HCT116 (cell line): ENCODE measurements around the gene WDFY2. TPM values are rescaled to one million over a fixed set of nuclear protein-coding genes. Genes with fewer than 3 reads are reported as not detected.

ENCODE experiments used
- ATAC-seq: fragments of 200-7000 bp; cut with Tn5 transposase; 2 replicates; pipeline ENCODE4 v1.9.1; 2020; ENCODE audit warnings: mild to moderate bottlenecking, moderate library complexity
- BruUV-seq: library from RNA; stranded (reverse); fragments of 400-500 nt; replicated peaks from 2 replicates; lab custom pipeline; 2021; lab: Mats Ljungman, UMichigan
- CTCF ChIA-PET: fragments of 300-600 bp; sonication (Branson Sonifier 250); formaldehyde crosslinking; loops from one replicate; lab custom pipeline; 2021; ENCODE audit warnings: antibody characterized with exemption; lab: Charles Lee
- POLR2A ChIA-PET: fragments of 300-600, 350-600 bp; sonication (Branson Sonifier 250); formaldehyde crosslinking; loops from one replicate; lab custom pipeline; 2021; ENCODE audit warnings: antibody characterized with exemption; lab: Charles Lee
- RAD21 ChIA-PET, 2 experiments: fragments of 300-600 bp; sonication (Branson Sonifier 250); formaldehyde crosslinking; loops; one replicate each; lab custom pipeline; 2023; ENCODE audit warnings: low total read pairs in 2 of 2; ENCODE audit not compliant: uncharacterized antibody in 2 of 2, unreplicated experiment in 2 of 2, low non-redundant PET in 1 of 2; lab: Charles Lee
- DNase-seq: peaks from one replicate; pipeline ENCODE4 v3.0.0-alpha.2; 2010; ENCODE audit warnings: low read depth, low spot score
- H2AFZ ChIP-seq: fragments of 200-600 bp; shearing (Covaris generic), sonication (generic); 2 replicates; pipeline ENCODE4 v1.6.1; 2017; ENCODE audit warnings: low read depth, mixed run types, mixed read lengths, antibody characterized with exemption, low read length; ENCODE audit not compliant: poor library complexity, severe bottlenecking
- H3K27ac ChIP-seq: 2 replicates; pipeline ENCODE4 v1.5.1; 2012; ENCODE audit warnings: low read depth, low read length
- H3K27me3 ChIP-seq: fragments of 200-600 bp; sonication (generic); 2 replicates; pipeline ENCODE4 v1.6.1; 2016; ENCODE audit warnings: mixed run types, low read length, mixed read lengths; ENCODE audit not compliant: insufficient read depth
- H3K36me3 ChIP-seq, 2 experiments: fragments of 200-500 bp in 1 of 2; fragments of 200-600 bp in 1 of 2; sonication (Bioruptor generic) in 1 of 2; sonication (generic) in 1 of 2; 2 replicates each; pipeline versions ENCODE4 v1.5.1 to v1.6.1; 2014 to 2016; ENCODE audit warnings: low read length in 2 of 2, inconsistent platforms in 1 of 2, mixed read lengths in 1 of 2, mixed run types in 1 of 2; ENCODE audit not compliant: insufficient read depth in 2 of 2, control insufficient read depth in 1 of 2
- H3K4me1 ChIP-seq, 2 experiments: fragments of 200-600 bp in 1 of 2; sonication (generic) in 1 of 2; 2 replicates each; pipeline versions ENCODE4 v1.5.1 to v1.6.1; 2012 to 2017; ENCODE audit warnings: low read length in 2 of 2, inconsistent platforms in 1 of 2, mild to moderate bottlenecking in 1 of 2, mixed read lengths in 1 of 2, mixed run types in 1 of 2, moderate library complexity in 1 of 2; ENCODE audit not compliant: insufficient read depth in 2 of 2, control insufficient read depth in 1 of 2
- H3K4me2 ChIP-seq: fragments of 200-600 bp; sonication (generic); 2 replicates; pipeline ENCODE4 v1.6.1; 2017; ENCODE audit warnings: mixed run types, low read length, mixed read lengths
- H3K4me3 ChIP-seq, 2 experiments: fragments of 200-600 bp in 1 of 2; sonication (generic) in 1 of 2; replicated peaks in 1 of 2; 2 replicates each; pipeline ENCODE4 v1.5.1; 2011 to 2016; ENCODE audit warnings: low read length in 2 of 2, control low read depth in 1 of 2, low read depth in 1 of 2, mild to moderate bottlenecking in 1 of 2, mixed read lengths in 1 of 2, mixed run types in 1 of 2
- H3K79me2 ChIP-seq: fragments of 200-600 bp; sonication (generic); 2 replicates; pipeline ENCODE4 v1.6.1; 2017; ENCODE audit warnings: mild to moderate bottlenecking, mixed run types, low read length, moderate library complexity, mixed read lengths; ENCODE audit not compliant: insufficient read depth
- H3K9ac ChIP-seq: fragments of 200-600 bp; sonication (generic); 2 replicates; pipeline ENCODE4 v1.6.1; 2016; ENCODE audit warnings: low read length, mixed read lengths
- H3K9me2 ChIP-seq: fragments of 200-600 bp; sonication (generic), shearing (Covaris generic); 2 replicates; pipeline ENCODE4 v1.6.1; 2017; ENCODE audit warnings: mixed run types, mild to moderate bottlenecking, moderate library complexity; ENCODE audit not compliant: insufficient read depth
- H3K9me3 ChIP-seq, 2 experiments: fragments of 200-500 bp in 1 of 2; fragments of 200-600 bp in 1 of 2; sonication (Bioruptor generic) in 1 of 2; sonication (generic) in 1 of 2; 2 replicates each; pipeline ENCODE4 v1.6.1; 2014 to 2017; ENCODE audit warnings: low read length in 2 of 2, mixed read lengths in 2 of 2, inconsistent platforms in 1 of 2, low read depth in 1 of 2, mild to moderate bottlenecking in 1 of 2, mixed run types in 1 of 2, moderate library complexity in 1 of 2; ENCODE audit not compliant: control insufficient read depth in 1 of 2, insufficient read depth in 1 of 2
- H4K20me1 ChIP-seq: fragments of 200-600 bp; sonication (generic), shearing (Covaris generic); 2 replicates; pipeline ENCODE4 v1.6.1; 2017; ENCODE audit warnings: mixed run types, mild to moderate bottlenecking, moderate library complexity; ENCODE audit not compliant: insufficient read depth
- EGR1 ChIP-seq: IDR thresholded peaks from 2 replicates; pipeline ENCODE4 v1.6.1; 2012; ENCODE audit warnings: low read depth
- FOSL1 ChIP-seq: IDR thresholded peaks from 2 replicates; pipeline ENCODE4 v1.6.1; 2012; ENCODE audit warnings: low read depth
- JUND ChIP-seq: IDR thresholded peaks from 2 replicates; pipeline ENCODE4 v1.6.1; 2012
- POLR2AphosphoS5 ChIP-seq: IDR thresholded peaks from 2 replicates; pipeline ENCODE4 v1.6.1; 2011; ENCODE audit warnings: mild to moderate bottlenecking, low read depth, low read length, moderate library complexity
- RAD21 ChIP-seq: IDR thresholded peaks from 2 replicates; pipeline ENCODE4 v1.6.1; 2012; ENCODE audit warnings: low read depth, mild to moderate bottlenecking
- REST ChIP-seq: IDR thresholded peaks from 2 replicates; pipeline ENCODE4 v1.6.1; 2012; ENCODE audit warnings: low read depth
- TCF7L2 ChIP-seq: IDR thresholded peaks from 2 replicates; pipeline ENCODE4 v1.7.0; 2011; ENCODE audit warnings: borderline replicate concordance, inconsistent platforms; ENCODE audit not compliant: insufficient read depth, insufficient read length; ENCODE audit errors: extremely low read depth
- ZNF274 ChIP-seq: fragments of 200-500 bp; sonication (Bioruptor generic); IDR thresholded peaks from 2 replicates; pipeline ENCODE4 v1.6.1; 2014; ENCODE audit warnings: mild to moderate bottlenecking, low read depth, low read length, inconsistent platforms
- intact Hi-C: fragments of 100-400 bp; cut with micrococcal nuclease; formaldehyde crosslinking; loops from 2 replicates; pipeline ENCODE4 v1.10.0; 2022
- total RNA-seq: library from RNA; stranded (reverse); gene quantifications from one replicate; pipeline ENCODE4 v1.2.1, GENCODE V29; 2021; ENCODE audit not compliant: unreplicated experiment
- TF ChIP-seq, protein P1 (sequence below): IDR thresholded peaks from 2 replicates; pipeline ENCODE4 v1.6.1; 2012

The WDFY2 gene
- total RNA-seq, 1 experiment from 2014 or later, result 6.1 TPM

DNA sequence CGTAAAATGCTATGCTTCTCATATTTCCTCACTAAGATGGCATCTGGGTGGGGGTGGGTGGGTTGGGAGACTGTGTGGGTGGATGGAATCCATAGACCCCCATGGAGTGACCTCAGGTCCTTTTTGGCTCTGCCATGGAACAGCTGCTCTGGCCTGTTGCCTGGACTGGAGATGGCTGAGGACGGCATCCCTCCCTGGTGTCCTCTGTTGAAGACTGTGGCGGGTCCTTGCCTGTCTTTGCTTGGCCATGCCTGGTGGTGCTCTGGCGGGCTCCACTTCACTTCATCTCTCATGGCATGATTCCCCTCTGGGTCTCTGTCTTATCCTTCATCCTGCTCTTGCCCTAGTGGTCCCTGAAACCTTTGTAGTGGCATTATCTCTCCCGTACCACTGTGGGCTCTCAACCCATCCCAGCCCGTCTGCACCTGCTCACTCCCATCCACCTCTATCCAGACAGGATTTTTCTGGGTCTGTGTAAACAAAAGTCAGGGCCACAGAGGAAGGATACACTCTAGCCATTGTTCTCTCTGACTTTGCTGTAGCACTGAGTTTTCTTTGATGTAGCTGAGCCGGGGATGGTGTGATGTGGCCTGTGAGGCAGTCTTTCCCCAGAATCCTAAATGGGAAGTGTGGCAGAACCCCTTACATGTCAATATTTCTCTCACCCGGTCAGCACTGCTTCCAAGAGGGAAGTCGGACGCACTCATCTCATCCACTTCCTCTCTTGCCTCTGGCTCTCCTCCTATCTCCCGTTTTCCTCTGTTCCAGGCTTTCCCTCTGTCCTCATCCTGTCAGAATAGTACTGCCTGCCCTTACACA lies 36.1 kb downstream of the WDFY2 start:
- Histone ChIP-seq H3K27me3 (no peaks in the 10 kb centered on the region), H3K4me1 (no peaks in the 10 kb centered on the region), H3K9ac (no peak overlapping the region), H3K4me2 (no peak overlapping the region), H3K4me3 (no peak overlapping the region), H3K36me3 (no peaks in the 10 kb centered on the region), H2AFZ (no peak overlapping the region), H3K79me2 (no peaks in the 10 kb centered on the region), H3K9me2 (no peaks in the 10 kb centered on the region), H3K9me3 (no peaks in the 10 kb centered on the region), H4K20me1 (no peaks in the 10 kb centered on the region), H3K27ac (no peak overlapping the region)
- intact Hi-C loops, result no loop called here
- CTCF ChIA-PET, result no interaction called here
- ATAC-seq, result no peak
- DNase-seq, result no peak
- POLR2A ChIA-PET, result no interaction called here
- no peak for TF ChIP-seq FOSL1
- no peak for TF ChIP-seq JUND
- no peak for TF ChIP-seq TCF7L2
- TF ChIP-seq ZNF274, result no peak
- TF ChIP-seq, protein P1, sequence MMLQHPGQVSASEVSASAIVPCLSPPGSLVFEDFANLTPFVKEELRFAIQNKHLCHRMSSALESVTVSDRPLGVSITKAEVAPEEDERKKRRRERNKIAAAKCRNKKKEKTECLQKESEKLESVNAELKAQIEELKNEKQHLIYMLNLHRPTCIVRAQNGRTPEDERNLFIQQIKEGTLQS, result no peak
- no peak for TF ChIP-seq EGR1
- no peak for TF ChIP-seq REST
- TF ChIP-seq POLR2AphosphoS5, result no peak
- TF ChIP-seq RAD21, result no peak
- RAD21 ChIA-PET, result no interaction called here
- BruUV-seq, result no TSS peak
